ENCODE results near the gene SHROOM4.

Gene SHROOM4

DNA sequence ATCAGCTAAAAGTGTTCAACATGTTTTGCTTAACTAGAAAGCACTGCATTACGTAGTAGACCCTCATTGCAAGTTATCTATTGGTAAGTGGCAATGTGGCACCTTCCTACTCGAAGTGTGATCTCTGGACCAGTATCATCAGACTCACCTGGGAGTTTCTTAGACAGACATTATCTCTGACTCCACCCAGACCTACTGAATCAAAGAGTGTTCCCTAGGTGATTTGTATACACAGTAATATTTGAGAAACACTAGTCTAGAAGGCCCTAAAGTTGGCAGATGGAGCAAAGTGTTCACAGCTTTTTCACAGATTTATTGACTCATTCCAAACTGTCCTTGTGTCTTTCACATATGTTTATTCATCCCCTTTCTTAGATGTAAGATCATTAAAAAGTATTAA is 35.7 kb downstream of the SHROOM4 start:
- no peak for DNase-seq (ENCODE audit: low read depth in 3 of 3)

DNA sequence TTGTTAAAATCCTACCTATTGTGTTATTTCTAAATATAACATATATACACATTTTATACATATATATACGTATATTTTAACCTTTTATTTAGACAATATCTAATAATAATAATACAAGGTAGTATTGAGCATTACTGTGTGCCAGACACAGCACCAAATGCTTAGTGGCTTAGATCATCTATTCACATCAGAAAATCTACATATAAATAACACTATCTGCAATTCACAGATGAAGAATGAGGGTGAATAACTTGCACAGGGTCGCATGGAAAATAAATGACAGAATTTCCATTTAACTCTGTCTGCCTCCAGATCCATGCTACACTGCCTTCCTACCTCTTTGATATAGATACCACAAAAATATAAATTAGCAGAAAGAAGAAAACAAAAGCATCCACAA is 37.7 kb downstream of the SHROOM4 start:
- DNase-seq (ENCODE audit: low read depth in 3 of 3), result no peak

DNA sequence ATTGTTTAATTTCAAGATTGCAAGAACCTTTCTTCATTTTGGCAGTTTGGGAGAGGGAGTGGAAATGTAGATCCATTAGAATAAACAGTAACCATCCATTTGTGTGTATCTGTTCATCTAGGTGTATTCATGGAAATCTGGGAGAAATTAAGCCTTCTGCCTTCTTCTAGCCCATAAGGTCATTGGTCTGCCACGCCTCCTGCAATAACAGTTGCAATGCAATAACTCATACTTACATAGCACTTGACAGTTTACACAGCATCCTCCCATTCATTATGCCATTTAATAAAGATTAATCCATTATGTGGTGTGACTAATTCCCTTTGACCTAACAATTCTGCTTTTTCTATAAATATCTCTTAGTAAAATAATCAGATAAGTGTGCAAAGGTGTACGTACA is 42.6 kb downstream of the SHROOM4 start:
- no peak for DNase-seq (ENCODE audit: low read depth in 3 of 3)

DNA sequence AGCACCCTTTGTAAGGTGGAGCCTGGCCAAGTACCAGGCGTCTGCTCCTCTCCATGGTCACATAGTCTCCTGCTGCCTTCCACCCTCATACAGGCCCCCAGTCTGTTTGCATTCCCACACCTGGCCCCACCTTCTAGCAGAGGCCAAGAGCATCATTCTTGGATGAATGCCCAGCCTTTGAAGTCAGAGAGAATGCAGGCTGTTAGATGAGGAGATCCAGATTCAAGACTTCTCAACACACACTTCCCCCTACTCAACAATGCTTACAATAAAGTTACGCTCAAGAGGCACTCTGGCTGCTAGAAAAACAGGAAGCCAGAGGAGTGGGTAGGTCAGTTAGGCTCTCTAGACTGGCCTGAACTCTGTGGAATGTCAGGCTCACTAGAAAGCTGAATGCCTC is 43.3 kb downstream of the SHROOM4 start:
- no peak for DNase-seq (ENCODE audit: low read depth in 3 of 3)

DNA sequence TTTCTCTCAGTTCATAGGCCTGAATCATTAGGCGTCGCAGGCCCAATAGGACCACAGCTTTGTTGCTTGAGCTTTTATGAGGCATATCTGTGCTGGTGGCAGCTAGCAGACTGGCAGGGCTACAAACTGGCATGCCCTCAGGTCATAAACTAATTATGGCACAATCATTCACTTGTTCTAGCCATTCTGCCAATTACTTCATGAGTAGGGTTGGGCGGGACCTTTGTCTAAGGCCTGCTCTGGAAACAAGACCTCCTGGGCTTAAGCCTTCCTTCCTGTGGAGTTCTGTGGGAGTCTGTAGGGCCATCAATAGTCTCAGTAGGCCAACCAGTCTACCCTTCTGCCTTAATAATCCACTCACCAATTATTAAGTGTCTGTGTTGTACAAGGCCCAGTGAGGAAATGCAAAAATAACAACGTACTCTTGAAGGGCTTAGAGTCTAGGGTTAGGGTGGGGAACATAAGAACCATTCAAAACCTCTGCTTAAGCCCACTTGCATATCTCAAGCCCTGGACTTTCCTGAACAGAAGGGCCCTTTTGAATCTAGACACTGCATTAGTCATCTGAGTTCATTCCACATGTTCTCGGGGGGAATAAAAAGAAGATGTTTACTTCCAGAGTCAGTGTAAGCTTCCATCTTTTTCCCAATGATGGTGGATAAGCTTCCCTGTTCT is 44.5 kb downstream of the SHROOM4 start:
- DNase-seq (ENCODE audit: low read depth in 3 of 3), result no peak

DNA sequence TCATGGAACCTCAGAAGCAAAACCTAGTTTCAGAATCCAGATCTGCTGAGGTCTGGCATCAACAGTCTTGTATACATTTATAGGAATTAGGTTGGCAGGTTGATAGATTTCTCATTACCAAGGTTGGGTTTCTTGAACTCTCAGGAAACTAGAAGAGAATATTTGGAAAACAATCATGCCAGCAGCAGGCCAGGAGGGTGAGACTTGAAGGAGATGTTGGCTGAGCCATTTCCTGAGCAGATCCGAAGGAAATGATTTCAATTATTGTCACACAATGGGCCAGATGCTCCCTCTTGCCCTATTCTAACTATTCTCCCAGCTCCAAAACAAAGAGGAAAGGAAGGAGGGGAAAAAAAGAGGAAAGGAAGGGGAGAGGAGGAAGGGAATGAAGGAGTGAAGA is 45.2 kb downstream of the SHROOM4 start:
- DNase-seq (ENCODE audit: low read depth in 3 of 3), result no peak

DNA sequence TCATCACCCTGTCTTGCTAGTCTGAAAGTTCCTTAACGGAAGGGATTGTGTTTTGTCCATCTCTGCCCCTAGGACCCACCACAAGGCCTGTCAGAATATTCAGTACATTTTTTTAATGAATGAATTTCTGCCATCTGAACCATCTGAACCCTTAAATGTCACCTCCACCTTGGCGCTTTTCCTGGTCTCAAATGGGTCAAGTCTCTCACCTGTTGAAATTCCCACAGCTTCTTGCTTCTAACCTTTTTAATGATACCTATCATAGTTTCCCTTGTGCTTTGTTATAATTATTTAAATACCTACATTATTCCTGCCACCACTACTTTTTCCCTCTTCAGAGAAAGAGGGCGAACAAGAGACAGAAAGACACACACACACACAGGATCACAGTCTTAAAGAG is 48.0 kb downstream of the SHROOM4 start:
- DNase-seq (ENCODE audit: low read depth in 3 of 3), result no peak

DNA sequence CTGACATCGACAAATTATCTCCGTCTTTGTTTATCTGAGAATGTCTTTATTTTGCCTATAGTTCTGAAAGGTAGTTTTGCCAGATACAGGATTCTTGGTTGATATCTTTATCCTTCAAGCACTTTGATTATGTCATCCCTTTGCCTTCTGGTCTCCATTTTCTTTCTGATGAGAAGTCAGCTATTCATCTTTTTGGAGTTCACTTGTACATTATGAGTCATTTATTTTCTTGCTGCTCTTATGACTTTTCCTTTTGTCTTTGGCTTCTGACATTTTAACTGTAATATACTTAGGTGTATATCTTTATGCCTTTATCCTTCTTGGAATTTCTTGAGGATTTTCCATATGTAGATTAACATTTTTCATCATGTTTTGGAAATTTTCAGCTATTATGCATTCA is 51.4 kb downstream of the SHROOM4 start:
- no peak for DNase-seq (ENCODE audit: low read depth in 3 of 3)

DNA sequence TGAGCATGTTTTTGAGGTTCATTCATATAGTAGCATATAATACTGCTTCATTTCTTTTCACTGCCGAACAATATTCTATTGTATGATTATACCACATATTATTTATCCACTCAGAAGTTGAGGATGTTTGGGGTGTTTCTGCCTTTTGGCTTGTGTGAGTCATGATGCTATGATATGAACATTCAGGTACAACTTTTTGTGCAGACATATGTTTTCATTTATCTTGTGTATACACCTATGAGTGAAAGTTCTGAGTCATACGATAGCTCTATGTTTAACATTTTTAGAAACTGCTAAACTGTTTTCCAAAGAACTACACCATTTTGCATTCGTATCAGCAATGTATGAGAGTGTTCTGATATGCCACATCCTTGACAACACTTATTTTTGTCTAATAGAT is 57.7 kb downstream of the SHROOM4 start:
- no peak for DNase-seq (ENCODE audit: low read depth in 3 of 3)

DNA sequence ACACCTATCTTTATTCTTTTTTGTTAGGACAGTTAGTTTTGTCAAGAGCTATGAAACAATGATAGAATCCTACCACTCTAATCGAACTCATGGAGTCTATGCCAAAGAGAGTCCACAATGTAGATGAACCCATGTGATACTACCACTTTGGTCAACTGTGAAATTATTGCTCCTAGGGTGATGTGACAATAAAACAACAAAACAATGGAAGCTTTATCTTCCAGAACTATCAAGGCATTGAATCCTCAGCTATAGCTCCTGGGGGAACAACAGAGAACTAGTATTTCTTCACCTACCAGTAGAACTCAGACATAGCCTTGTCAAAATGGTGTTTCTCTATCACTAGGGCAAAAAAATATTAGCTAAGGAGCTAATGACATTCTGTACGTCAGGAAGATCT is 62.9 kb downstream of the SHROOM4 start:
- no peak for DNase-seq (ENCODE audit: low read depth in 3 of 3)

DNA sequence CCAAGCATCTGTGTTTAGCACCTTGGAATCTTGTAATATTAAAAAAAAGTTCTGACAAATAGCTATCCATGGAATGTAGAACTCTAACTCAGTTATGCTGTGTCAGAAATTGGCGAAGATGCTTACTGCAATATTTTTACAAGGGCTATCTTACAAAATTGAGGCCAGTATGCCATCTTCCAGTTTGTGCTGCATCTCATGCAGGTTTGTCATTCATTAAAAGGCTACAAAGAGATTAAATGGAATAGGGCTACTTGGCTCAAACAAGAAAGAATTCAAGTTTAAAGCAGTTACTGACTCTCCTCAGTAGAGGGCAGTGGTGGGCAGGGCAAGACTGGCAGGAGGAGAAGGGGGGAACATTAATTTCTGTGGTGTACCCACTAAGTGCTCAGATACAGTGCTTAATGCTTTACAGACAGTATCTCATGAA is 66.5 kb downstream of the SHROOM4 start:
- peak in 1 of 3 donors; percentile 5 for DNase-seq (ENCODE audit: low read depth in 3 of 3)

DNA sequence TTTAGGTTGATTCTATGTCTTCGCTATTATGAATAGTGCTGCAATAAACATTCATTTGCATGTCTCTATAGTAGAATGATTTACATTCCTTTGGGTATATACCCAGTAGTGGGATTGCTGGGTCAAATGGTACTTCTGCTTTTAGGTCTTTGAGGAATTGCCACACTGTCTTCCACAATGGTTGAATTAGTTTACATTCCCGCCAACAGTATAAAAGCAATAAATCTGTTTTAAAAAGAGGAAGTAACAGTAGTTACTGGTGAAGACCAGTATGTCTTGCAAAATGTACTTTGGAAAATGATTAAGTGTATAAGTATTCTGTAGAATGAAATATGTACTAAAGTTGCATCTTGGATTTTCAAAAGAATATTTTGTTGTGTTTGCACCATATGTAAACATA is 77.3 kb downstream of the SHROOM4 start:
- no peak for DNase-seq (ENCODE audit: low read depth in 3 of 3)

DNA sequence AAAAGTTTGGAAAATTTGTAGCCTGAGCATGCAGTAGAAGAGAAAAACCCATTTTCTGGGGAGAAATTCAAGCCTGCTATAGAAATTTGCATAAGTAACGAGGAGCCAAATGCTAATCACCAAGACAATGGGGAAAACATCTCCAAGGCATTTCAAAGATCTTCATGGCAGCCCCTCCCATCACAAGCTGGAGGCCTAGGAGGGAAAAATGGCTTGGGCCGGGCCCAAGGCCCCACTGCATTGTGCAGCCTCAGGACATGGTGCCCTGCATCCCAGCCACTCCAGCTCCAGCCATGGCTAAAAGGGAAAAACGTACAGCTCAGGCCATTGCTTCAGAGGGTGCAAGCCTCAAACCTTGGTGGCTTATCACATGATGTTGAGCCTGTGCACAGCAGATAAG is 87.7 kb downstream of the SHROOM4 start:
- DNase-seq (ENCODE audit: low read depth in 3 of 3), result no peak

DNA sequence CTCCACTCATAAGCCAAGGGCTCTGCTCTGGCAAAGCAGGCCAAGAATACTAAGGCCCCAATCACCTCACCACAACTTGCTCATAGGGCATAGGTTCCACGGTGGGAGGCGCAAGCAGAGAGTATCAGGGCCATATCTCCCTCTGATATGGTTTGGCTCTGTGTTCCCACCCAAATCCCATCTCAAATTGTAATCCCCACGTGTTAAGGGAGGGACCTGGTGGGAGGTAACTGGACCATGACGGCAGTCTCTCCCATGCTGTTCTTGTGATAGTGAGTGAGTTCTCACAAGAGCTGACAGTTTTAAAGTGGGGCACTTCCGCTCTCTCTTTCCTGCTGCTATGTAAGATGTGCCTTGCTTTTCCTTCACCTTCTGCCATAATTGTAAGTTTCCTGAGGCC is 88.7 kb downstream of the SHROOM4 start:
- no peak for DNase-seq (ENCODE audit: low read depth in 3 of 3)

DNA sequence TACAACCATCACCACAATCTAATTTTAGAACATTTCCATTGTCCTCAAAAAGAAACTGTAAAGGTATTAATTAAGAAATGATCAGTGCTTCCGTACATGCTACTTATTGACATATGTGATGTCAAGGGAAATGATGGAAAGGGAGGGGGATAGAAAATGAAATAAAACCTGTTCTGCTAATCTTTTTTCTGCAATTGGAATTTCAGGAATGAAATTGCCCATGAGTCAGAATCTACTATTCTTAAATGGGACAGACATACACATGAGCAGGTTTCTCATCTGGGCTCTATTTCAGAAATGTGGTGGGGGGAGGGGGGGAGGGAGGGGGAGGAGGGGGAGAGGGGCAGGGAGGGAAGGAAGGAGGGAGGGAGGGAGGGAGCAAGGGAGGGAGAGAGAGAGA is 91.0 kb downstream of the SHROOM4 start:
- no peak for DNase-seq (ENCODE audit: low read depth in 3 of 3)

DNA sequence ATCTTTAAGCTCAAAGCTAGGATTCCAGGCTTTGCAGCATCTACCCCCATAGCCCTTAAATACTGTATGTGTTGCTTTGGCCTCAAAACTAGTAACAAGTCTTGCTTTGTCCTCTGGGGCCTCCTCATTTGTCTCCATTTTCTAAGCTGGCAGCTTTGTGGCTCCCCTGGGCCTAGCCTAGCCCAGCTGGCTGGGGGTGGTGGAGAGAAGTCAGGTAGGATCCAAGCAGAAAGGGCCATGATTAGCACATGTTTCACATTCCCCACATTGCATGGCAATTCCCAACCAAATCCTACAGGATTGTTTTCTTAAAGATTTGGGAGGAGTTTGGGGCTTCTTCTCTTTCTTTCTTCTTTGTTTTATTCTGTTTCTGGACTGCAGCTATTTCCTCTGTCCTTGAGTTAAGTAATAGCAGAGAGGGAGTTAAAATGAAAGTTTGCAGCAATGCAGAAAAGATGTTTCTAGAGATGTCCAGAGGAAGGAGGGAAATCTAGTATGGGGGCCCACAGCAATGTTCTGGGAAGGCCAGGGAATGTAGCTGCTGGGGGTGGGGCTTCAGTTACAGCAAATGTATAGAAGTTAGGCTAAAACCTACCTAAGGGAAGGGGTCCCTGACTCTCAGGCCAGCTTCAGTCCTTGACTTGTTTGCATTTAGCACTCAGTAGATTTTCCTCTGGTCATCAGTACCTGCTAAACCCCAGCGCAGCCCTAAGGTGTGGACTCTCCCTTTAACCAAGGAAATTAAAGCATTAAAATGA is 92.1 kb downstream of the SHROOM4 start:
- DNase-seq (ENCODE audit: low read depth in 3 of 3), result no peak

DNA sequence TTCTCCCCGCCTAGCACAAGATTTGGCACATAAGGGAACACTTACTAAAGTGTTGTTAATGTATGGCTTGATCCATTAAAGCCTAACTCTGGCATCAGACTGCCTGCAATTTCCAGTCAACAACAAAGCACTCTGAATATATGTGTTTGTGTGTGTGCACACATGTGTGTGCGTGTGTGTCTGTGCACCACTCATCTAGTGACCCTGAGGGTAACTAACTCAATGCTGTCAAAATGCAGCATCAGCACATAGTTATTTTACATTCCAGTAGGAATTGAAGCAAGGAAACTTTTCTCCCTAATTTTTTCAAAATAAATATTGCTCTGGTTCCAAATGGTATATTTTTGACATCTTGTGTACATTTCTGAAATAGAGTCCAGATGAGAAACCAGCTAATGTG is 94.4 kb downstream of the SHROOM4 start:
- no peak for DNase-seq (ENCODE audit: low read depth in 3 of 3)

DNA sequence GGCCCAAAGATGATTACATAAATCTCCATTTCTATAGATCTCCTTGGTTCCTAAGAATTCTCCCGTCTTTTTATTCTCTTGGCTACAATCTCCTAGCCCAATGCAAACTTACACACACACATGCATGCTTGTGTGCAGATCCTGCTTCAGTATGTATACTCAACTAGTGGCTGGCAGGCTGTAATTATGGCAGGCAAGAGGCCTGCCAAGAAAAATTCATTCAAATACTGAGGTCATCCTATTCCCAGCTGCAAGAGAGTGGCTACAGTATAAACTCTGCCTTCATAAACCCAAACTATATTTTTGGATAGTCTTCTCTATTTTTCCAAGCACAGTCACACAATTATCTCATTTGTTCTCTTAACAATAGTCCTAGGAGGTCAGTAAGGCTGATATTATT is 95.2 kb downstream of the SHROOM4 start:
- DNase-seq (ENCODE audit: low read depth in 3 of 3), result no peak

DNA sequence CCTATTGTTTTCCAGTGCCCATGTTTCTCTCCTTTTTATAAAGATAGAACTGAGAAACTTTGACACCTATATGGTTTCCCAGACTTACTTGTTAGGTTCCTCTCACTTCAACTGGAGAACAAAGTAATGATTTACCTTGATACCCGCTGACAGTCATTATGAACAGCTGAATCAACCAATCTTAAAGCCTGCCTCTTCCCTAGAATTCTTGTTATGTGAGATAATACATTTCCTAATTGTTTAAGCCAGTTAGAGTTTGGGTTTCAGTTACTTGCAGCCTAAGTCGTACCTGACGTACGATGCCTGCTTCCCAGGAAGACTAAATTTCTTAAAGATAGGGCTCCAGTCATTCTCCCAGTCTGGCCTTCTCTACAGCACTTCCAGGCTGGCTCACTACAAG is 97.3 kb downstream of the SHROOM4 start:
- no peak for DNase-seq (ENCODE audit: low read depth in 3 of 3)

DNA sequence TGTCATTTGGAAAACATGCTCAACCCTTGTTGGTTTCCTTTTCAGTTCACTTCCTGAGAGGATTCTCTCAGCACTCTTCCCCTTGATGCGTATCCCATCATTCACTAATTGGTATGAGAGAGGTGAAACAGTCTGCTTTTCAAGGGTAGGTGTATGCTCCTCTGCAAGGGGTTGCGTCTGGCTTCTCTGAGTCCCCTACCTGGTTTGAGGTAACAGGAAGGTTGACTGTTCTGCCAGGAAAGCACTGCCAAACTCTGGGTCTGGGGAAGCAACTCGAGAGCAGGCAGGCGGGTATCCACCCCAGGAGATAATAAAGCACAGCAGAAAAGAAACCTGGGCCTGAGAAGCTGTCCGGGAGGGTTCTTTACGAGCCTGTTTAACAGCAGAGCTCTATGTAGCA is 101.2 kb downstream of the SHROOM4 start:
- DNase-seq (ENCODE audit: low read depth in 3 of 3), result no peak

DNA sequence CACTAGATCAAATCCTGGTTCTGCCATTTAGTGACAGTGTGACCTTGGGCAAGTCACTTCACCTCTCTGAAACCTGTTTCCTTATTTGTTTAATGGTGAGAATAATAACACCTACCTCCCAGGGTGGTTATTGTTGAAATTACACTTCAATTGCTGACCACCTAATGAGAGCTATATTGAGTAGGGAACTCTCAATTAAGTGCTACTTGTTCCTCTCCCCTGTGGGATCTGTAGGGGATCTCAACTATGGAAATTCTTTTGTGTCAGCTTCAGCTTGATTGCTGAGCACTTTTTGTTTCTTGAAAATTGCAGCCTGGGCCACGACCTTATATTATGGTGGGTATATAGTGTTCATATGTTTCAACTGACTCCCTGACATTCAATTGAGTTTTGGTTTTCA is 102.1 kb downstream of the SHROOM4 start:
- no peak for DNase-seq (ENCODE audit: low read depth in 3 of 3)

DNA sequence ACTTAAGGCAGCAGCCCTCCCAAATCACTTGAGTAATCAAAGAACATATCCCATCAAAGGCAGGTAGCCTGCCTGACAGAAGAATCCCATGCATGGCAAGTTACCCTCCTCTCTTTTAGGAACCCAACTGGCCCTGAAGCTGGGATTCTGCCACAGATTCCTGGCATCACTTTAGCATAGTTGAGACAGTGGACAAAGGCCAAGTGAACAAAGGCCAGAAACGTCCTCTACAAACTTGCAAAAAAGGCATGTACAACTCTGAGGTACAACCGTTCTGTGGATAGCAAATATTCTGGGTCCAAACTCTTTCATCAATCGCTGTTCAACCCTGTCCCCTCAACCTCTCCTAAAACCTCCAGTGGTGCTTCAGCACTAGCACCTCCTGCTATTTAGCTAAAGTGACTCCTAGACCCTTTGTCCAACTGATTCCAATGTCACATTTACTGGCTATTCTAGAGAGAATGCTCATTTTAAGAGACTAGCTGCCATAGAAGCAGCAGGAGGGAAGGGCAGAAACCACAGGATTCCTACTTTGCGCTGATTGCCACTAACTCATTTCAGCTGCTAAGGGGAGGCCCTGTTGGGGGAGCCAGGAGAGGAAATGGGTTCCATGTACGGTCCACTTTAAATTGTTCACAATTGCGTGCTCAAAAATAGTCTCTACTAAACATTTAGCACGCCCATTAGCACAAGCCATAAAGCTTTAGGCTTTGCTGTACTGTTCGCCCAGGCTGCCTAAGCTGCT is 105.9 kb downstream of the SHROOM4 start:
- no peak for DNase-seq (ENCODE audit: low read depth in 3 of 3)

DNA sequence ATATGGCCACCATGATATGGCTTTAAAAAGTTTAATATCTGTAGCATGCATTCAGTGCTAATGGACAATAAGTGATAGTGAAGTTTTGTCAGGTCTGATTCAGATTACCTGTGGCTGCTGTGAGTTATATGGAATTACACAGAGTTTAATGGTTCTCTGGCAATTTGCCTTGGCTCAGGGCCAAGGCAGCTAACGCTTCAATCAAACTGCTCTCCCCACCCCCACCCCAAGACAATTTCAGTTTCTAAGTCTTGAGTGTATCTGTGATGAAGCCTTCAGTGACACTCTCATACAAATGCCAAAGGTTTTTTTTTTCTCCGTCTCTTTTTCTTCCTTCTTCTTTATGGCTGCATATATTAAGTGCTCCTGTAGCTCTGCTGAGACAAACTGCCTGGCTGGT is 106.6 kb downstream of the SHROOM4 start:
- DNase-seq (ENCODE audit: low read depth in 3 of 3), result no peak
